Tibial nerve (tissue), 4 donors: ENCODE data around the gene WDR53.

Source experiments
- CTCF ChIP-seq, 5 experiments: fragments of 200-600 bp in 3 of 5; fragments of 450-650 bp in 2 of 5; sonication (generic) in 3 of 5; IDR thresholded peaks; one replicate each; pipeline ENCODE4 v1.5.1; 2016 to 2019; ENCODE audit warnings: antibody characterized with exemption in 5 of 5, mild to moderate bottlenecking in 3 of 5, moderate library complexity in 2 of 5
- EP300 ChIP-seq, 2 donors: sonication (generic); formaldehyde crosslinking; IDR thresholded peaks; one replicate each; pipeline ENCODE4 v1.6.1; 2017; ENCODE audit warnings: antibody characterized with exemption in 2 of 2, mild to moderate bottlenecking in 1 of 2
- POLR2A ChIP-seq, 2 donors: fragments of 450-650 bp; IDR thresholded peaks; one replicate each; pipeline ENCODE4 v1.6.1; 2017; ENCODE audit warnings: antibody characterized with exemption in 2 of 2, mild to moderate bottlenecking in 2 of 2, moderate library complexity in 2 of 2

- TF ChIP-seq POLR2A (IDR thresholded peaks at IDR 0.05) (no peak), CTCF (IDR thresholded peaks at IDR 0.05) (no peak), EP300 (IDR thresholded peaks at IDR 0.05) (no peak)
These were observed 4.6 kb downstream of the WDR53 start for GRCh38 chr3:196563721-196564225.
